ENCODE results near the gene KRTAP22-1.

DNA sequence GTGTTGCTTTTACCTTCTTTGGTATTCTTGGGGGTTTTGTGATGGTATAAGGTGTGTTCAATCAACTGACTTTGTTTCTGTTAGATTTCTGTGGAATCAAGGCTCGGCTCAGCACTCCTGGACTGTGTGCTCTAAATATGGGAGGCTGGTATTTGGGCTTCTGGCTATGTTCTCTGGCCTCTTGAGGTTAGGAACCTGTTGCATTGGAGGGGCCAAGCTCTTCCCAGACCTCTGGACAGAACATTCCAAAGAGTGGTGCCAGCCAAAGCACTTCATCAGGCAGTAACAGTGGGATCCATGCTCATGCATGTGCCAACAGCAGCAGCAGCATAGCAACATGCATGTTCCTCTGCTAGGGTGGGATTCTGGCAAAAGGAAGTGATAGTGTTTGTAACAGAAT is 48.1 kb upstream of the KRTAP22-1 start:
- TF ChIP-seq, protein P1, sequence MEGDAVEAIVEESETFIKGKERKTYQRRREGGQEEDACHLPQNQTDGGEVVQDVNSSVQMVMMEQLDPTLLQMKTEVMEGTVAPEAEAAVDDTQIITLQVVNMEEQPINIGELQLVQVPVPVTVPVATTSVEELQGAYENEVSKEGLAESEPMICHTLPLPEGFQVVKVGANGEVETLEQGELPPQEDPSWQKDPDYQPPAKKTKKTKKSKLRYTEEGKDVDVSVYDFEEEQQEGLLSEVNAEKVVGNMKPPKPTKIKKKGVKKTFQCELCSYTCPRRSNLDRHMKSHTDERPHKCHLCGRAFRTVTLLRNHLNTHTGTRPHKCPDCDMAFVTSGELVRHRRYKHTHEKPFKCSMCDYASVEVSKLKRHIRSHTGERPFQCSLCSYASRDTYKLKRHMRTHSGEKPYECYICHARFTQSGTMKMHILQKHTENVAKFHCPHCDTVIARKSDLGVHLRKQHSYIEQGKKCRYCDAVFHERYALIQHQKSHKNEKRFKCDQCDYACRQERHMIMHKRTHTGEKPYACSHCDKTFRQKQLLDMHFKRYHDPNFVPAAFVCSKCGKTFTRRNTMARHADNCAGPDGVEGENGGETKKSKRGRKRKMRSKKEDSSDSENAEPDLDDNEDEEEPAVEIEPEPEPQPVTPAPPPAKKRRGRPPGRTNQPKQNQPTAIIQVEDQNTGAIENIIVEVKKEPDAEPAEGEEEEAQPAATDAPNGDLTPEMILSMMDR (IDR thresholded peaks at IDR 0.05): no peak
- TF ChIP-seq POLR2A (IDR thresholded peaks at IDR 0.05) (no peak), EP300 (IDR thresholded peaks at IDR 0.05) (no peak)
